Measurements from ENCODE around the gene LRRC26.
"Not testable (repeated sequence)": the region's sequence is repeated elsewhere in the genome, so short reads cannot be mapped to it uniquely, and the experiment has no call there.

GRCh38 chr9:137135154-137135553, 34.7 kb downstream of the LRRC26 start:
- not testable (repeated sequence) for TF ChIP-seq CTCF (IDR thresholded peaks at IDR 0.05; ENCODE audit: borderline replicate concordance, extremely low read depth, low read length, poor library complexity, severe bottlenecking); EZH2 (IDR thresholded peaks at IDR 0.05; ENCODE audit: borderline replicate concordance, low read depth, low read length, severe bottlenecking)
